NB4 (cell line): Measurements from ENCODE around the gene SEMA3A.

Source experiments
- DNase-seq: peaks from one replicate; pipeline ENCODE4 v3.0.0; 2010; ENCODE audit warnings: low read depth
- H3K4me3 ChIP-seq: one replicate; pipeline ENCODE4 v1.5.1; 2011; ENCODE audit warnings: mild to moderate bottlenecking, low read depth, low read length, moderate library complexity
- MYC ChIP-seq: IDR thresholded peaks from 2 replicates; pipeline ENCODE4 v1.6.1; 2011; ENCODE audit warnings: low read depth, low read length
- POLR2A ChIP-seq: IDR thresholded peaks from 2 replicates; pipeline ENCODE4 v1.6.1; 2011; ENCODE audit warnings: mild to moderate bottlenecking; ENCODE audit not compliant: insufficient read length; ENCODE audit errors: extremely low read depth
- TF ChIP-seq, protein P1 (sequence below): IDR thresholded peaks from 2 replicates; pipeline ENCODE4 v1.6.1; 2011; ENCODE audit warnings: low read depth, low read length
- TF ChIP-seq, protein P2 (sequence below): IDR thresholded peaks from one replicate; pipeline ENCODE4 v1.5.1; 2012; ENCODE audit warnings: low read depth, low read length

Gene SEMA3A

DNA sequence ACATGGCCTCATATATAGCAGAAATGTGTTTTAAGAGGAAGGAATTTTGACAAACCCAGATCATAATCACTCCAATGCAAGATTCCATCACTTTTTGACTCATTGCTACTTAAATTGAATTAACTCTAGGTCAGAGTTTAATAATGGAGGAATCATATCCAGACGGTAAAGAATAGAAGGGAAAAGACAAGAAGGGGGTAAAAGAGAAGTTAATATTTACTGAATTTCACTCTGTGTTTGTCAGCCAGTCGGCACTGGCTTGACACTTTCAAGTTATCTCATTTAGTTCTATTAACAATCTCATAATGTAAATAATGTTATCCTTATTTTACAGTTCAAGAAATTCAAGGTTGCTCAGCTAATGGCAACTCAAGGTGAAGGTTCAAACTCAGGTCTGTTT is 147.5 kb downstream of the SEMA3A start:
- TF ChIP-seq, protein P1, sequence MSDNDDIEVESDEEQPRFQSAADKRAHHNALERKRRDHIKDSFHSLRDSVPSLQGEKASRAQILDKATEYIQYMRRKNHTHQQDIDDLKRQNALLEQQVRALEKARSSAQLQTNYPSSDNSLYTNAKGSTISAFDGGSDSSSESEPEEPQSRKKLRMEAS: no peak
- TF ChIP-seq MYC (no peak), POLR2A (no peak)
- TF ChIP-seq, protein P2, sequence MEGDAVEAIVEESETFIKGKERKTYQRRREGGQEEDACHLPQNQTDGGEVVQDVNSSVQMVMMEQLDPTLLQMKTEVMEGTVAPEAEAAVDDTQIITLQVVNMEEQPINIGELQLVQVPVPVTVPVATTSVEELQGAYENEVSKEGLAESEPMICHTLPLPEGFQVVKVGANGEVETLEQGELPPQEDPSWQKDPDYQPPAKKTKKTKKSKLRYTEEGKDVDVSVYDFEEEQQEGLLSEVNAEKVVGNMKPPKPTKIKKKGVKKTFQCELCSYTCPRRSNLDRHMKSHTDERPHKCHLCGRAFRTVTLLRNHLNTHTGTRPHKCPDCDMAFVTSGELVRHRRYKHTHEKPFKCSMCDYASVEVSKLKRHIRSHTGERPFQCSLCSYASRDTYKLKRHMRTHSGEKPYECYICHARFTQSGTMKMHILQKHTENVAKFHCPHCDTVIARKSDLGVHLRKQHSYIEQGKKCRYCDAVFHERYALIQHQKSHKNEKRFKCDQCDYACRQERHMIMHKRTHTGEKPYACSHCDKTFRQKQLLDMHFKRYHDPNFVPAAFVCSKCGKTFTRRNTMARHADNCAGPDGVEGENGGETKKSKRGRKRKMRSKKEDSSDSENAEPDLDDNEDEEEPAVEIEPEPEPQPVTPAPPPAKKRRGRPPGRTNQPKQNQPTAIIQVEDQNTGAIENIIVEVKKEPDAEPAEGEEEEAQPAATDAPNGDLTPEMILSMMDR: no peak
- no peak overlapping the region for H3K4me3 ChIP-seq
- DNase-seq: no peak

DNA sequence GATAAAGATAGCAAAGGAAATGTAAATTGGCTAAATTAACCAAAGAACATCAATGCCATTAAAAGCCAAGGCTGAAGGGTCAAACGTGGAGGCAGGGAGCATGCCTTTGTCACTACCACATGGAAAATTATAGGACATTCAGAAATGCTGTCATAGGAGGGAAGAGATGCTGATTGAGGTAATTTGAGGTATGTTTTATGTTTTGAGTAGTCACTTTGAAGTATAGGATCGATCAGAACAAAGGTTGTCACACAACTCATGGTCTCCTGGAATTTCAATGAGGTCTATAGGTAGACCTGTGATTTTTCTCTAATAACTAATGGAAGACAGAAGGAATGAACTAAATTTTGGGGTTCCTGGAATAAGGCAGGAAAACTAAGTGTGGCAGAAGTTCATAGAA is 149.8 kb downstream of the SEMA3A start:
- no peak for TF ChIP-seq POLR2A
- no peak for TF ChIP-seq MYC
- TF ChIP-seq, protein P1: no peak
- TF ChIP-seq, protein P2: no peak
- no peak overlapping the region for H3K4me3 ChIP-seq
- no peak for DNase-seq

DNA sequence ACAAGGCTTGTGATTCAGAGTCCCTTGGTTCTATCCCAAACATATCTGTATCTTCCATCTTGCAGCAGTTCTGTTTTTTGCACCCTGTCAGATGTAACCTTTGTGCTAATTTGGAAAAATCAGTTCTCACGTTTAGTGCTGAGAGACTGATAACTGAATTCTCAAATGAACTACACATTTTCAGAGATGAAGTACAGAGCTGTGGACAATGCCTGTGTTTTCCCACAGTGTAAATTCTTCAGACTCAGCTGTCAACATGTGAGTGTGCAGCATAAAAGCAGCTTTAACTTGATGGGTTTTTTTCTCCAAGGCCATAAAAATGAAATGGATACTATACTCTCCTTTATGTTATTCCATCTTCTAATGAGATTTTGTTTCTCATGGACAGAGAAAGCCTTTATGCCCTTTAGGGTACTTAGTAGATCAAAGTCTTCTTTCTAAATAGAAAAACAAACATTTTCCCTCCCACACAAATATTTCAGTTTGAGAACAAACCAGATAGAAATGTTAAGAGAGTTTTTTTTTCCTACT is 150.9 kb downstream of the SEMA3A start:
- no peak for DNase-seq
- TF ChIP-seq MYC: no peak
- TF ChIP-seq, protein P2: no peak
- TF ChIP-seq, protein P1: no peak
- TF ChIP-seq POLR2A: no peak

DNA sequence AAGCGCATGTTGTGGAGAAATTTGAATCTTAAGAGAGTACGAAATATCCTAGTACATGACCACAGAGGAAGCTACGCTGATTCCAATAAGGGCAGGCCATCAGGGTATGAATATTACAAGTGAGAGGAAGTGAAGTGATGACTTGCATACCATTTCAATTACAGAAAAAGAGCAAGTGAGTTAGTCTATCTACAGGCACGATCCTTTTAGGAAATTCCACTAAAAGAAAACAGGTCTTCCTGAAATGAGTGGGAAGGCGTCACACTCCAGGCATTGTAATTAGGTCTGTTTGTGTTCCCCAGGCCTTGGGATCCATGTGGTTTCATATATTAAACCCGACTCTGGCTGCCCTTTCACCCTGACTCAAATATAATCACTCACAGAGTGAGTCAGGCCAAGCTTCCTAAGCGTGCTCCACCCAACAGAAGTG is 152.5 kb downstream of the SEMA3A start:
- no peak overlapping the region for H3K4me3 ChIP-seq
- DNase-seq: no peak
- TF ChIP-seq MYC (no peak), POLR2A (no peak)
- TF ChIP-seq, protein P2: no peak
- TF ChIP-seq, protein P1: no peak

More for the DNA sequence above, 150.9 kb downstream of the SEMA3A start:
- H3K4me3 ChIP-seq: no peak overlapping the region

DNA sequence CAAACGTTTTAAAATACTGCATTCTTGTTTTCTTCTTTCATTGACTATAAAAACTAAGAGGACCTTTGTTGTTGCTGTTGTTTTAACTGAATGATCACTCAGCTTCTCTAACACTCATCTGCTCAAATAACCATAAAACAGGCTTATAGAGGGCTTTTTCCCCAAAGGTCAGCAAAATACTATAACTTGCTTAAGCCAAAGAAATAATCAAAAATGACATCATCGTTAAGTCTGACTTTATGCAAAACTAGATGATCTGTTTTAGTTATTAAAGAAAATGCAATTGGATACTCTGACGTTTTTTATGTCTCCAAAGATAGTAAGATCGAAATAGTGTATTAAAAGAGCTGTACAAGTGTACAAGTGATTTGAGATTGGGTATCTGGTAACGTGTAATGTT is 152.9 kb downstream of the SEMA3A start:
- DNase-seq: no peak
- no peak overlapping the region for H3K4me3 ChIP-seq
- TF ChIP-seq, protein P2: no peak
- TF ChIP-seq, protein P1: no peak
- TF ChIP-seq MYC: no peak

DNA sequence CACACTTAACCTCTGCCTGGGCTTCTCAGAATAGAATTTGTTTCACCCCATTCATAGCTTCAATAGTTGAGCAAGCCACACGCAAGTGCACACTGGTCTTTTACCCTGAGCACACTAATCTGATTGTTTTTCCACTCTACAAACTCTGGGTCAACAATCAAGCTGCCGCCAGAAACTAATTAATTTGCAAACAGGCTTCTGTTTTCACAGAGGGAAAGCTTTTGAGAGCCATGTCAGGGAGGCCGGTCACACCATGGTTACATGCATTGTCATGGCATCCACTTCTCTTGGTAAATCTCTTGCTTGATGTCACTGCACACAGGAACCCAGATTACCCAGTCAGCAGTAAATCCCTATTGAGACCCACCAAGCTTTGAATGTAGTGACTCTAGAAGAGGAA is 154.2 kb downstream of the SEMA3A start:
- no peak for DNase-seq
- no peak overlapping the region for H3K4me3 ChIP-seq

More for the DNA sequence above, 154.2 kb downstream of the SEMA3A start:
- TF ChIP-seq MYC: no peak
- TF ChIP-seq, protein P2: no peak
- TF ChIP-seq, protein P1: no peak
- TF ChIP-seq POLR2A: no peak
